B cell (primary cell): ENCODE measurements around the gene ELAVL2.

Source experiments
- EZH2 ChIP-seq: IDR thresholded peaks from 2 replicates; pipeline ENCODE4 v1.6.1; 2012; ENCODE audit warnings: borderline replicate concordance, low read depth, mild to moderate bottlenecking, moderate library complexity, low read length; ENCODE audit not compliant: insufficient read depth, poor library complexity, severe bottlenecking
- TF ChIP-seq, protein P1 (sequence below): fragments of 200-600 bp; IDR thresholded peaks from one replicate; pipeline ENCODE4 v1.8.0; 2022; ENCODE audit warnings: antibody characterized with exemption, mild to moderate bottlenecking

DNA sequence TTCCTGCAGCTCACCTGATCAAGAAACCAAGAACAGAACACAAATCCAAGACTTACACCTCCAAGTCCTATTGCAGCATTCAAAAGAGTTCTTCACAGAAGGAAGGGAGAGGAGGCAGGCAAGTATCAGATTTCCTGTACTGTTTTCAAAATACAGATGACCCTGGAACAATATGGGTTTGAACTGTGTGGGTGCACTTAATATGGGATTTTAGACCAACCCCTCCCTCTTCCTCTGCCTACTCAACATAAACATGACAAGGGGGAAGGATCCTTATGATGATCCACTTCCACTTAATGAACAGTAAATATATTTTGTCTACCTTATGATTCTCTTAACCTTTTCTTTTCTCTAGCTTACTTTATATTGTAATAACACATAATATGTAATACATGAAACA, 104.6 kb downstream of the ELAVL2 start:
- TF ChIP-seq EZH2, result no peak
- TF ChIP-seq, protein P1, sequence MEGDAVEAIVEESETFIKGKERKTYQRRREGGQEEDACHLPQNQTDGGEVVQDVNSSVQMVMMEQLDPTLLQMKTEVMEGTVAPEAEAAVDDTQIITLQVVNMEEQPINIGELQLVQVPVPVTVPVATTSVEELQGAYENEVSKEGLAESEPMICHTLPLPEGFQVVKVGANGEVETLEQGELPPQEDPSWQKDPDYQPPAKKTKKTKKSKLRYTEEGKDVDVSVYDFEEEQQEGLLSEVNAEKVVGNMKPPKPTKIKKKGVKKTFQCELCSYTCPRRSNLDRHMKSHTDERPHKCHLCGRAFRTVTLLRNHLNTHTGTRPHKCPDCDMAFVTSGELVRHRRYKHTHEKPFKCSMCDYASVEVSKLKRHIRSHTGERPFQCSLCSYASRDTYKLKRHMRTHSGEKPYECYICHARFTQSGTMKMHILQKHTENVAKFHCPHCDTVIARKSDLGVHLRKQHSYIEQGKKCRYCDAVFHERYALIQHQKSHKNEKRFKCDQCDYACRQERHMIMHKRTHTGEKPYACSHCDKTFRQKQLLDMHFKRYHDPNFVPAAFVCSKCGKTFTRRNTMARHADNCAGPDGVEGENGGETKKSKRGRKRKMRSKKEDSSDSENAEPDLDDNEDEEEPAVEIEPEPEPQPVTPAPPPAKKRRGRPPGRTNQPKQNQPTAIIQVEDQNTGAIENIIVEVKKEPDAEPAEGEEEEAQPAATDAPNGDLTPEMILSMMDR, result no peak
